H9 (cell line): ENCODE measurements around the gene ENO4. TPM values are rescaled to one million over a fixed set of nuclear protein-coding genes. Genes with fewer than 3 reads are reported as not detected.

Experiments used
- DNase-seq: peaks from one replicate; pipeline ENCODE4 v3.0.0-alpha.2; 2017
- H2AFZ ChIP-seq: one replicate; pipeline ENCODE4 v1.6.1; 2013; ENCODE audit warnings: mild to moderate bottlenecking, low read length, control low read depth, moderate library complexity
- H2AK5ac ChIP-seq: 2 replicates; pipeline ENCODE4 v1.6.1; 2013; ENCODE audit warnings: low read length, control low read depth, mixed read lengths; ENCODE audit not compliant: insufficient read length
- H2BK120ac ChIP-seq: one replicate; pipeline ENCODE4 v1.6.1; 2013; ENCODE audit warnings: low read depth, mild to moderate bottlenecking, low read length, control low read depth, inconsistent platforms; ENCODE audit not compliant: poor library complexity, severe bottlenecking
- H2BK12ac ChIP-seq: 2 replicates; pipeline ENCODE4 v1.6.1; 2013; ENCODE audit warnings: low read length, control low read depth, mixed read lengths, low read depth; ENCODE audit not compliant: insufficient read length
- H2BK15ac ChIP-seq: 2 replicates; pipeline ENCODE4 v1.6.1; 2013; ENCODE audit warnings: low read depth, low read length, control low read depth
- H2BK20ac ChIP-seq: one replicate; pipeline ENCODE4 v1.6.1; 2013; ENCODE audit warnings: low read depth, mild to moderate bottlenecking, low read length, control low read depth, inconsistent platforms; ENCODE audit not compliant: poor library complexity, severe bottlenecking
- H2BK5ac ChIP-seq: 2 replicates; pipeline ENCODE4 v1.6.1; 2013; ENCODE audit warnings: low read length, control low read depth, mixed read lengths; ENCODE audit not compliant: insufficient read length
- H3K14ac ChIP-seq: 2 replicates; pipeline ENCODE4 v1.6.1; 2013; ENCODE audit warnings: low read length, control low read depth; ENCODE audit not compliant: insufficient read depth
- H3K18ac ChIP-seq: 2 replicates; pipeline ENCODE4 v1.6.1; 2013; ENCODE audit warnings: low read depth, mild to moderate bottlenecking, mixed read lengths, low read length, control low read depth; ENCODE audit not compliant: insufficient read length
- H3K23ac ChIP-seq: 2 replicates; pipeline ENCODE4 v1.6.1; 2013; ENCODE audit warnings: low read length, control low read depth, mixed read lengths, low read depth; ENCODE audit not compliant: insufficient read length
- H3K23me2 ChIP-seq: 2 replicates; pipeline ENCODE4 v1.6.1; 2013; ENCODE audit warnings: low read depth, mild to moderate bottlenecking, mixed read lengths, low read length, control low read depth; ENCODE audit not compliant: insufficient read length, poor library complexity, severe bottlenecking
- H3K27ac ChIP-seq: 2 replicates; pipeline ENCODE4 v1.5.1; 2013; ENCODE audit warnings: low read length, control low read depth, mixed read lengths, low read depth; ENCODE audit not compliant: insufficient read length
- H3K27me3 ChIP-seq: 2 replicates; pipeline ENCODE4 v1.6.1; 2013; ENCODE audit warnings: low read length, control low read depth, inconsistent platforms; ENCODE audit not compliant: insufficient read depth
- H3K4ac ChIP-seq: 2 replicates; pipeline ENCODE4 v1.6.1; 2013; ENCODE audit warnings: low read depth, mild to moderate bottlenecking, control low read depth, inconsistent platforms, low read length, moderate library complexity
- H3K4me1 ChIP-seq: 2 replicates; pipeline ENCODE4 v1.6.1; 2013; ENCODE audit warnings: low read length, control low read depth, inconsistent platforms; ENCODE audit not compliant: insufficient read depth
- H3K4me2 ChIP-seq: 2 replicates; pipeline ENCODE4 v1.6.1; 2013; ENCODE audit warnings: low read length, control low read depth, mixed read lengths; ENCODE audit not compliant: insufficient read length, insufficient read depth
- H3K56ac ChIP-seq: 2 replicates; pipeline ENCODE4 v1.6.1; 2013; ENCODE audit warnings: low read depth, mild to moderate bottlenecking, mixed read lengths, low read length, control low read depth; ENCODE audit not compliant: insufficient read length
- H3K79me1 ChIP-seq: 2 replicates; pipeline ENCODE4 v1.6.1; 2013; ENCODE audit warnings: low read depth, mild to moderate bottlenecking, moderate library complexity, low read length, control low read depth, inconsistent platforms; ENCODE audit not compliant: insufficient read depth, poor library complexity, severe bottlenecking
- H3K79me2 ChIP-seq: 2 replicates; pipeline ENCODE4 v1.6.1; 2013; ENCODE audit warnings: low read length, control low read depth, inconsistent platforms; ENCODE audit not compliant: insufficient read depth
- H3K9ac ChIP-seq: 2 replicates; pipeline ENCODE4 v1.6.1; 2013; ENCODE audit warnings: low read length, control low read depth, mixed read lengths; ENCODE audit not compliant: insufficient read length; ENCODE audit errors: extremely low read depth
- H3K9me3 ChIP-seq: one replicate; pipeline ENCODE4 v1.6.1; 2013; ENCODE audit warnings: low read depth, low read length, inconsistent platforms; ENCODE audit not compliant: control insufficient read depth
- H3T11ph ChIP-seq: one replicate; pipeline ENCODE4 v1.6.1; 2013; ENCODE audit warnings: mild to moderate bottlenecking, low read length, control low read depth, inconsistent platforms
- H4K20me1 ChIP-seq: one replicate; pipeline ENCODE4 v1.6.1; 2013; ENCODE audit not compliant: control insufficient read depth, insufficient read length, insufficient read depth
- H4K5ac ChIP-seq: 2 replicates; pipeline ENCODE4 v1.6.1; 2013; ENCODE audit warnings: low read depth, mild to moderate bottlenecking, mixed read lengths, low read length, control low read depth; ENCODE audit not compliant: insufficient read length
- H4K8ac ChIP-seq: replicated peaks from 2 replicates; pipeline ENCODE4 v1.6.1; 2013; ENCODE audit warnings: low read length, control low read depth, mixed read lengths, low read depth; ENCODE audit not compliant: insufficient read length
- H4K91ac ChIP-seq: 2 replicates; pipeline ENCODE4 v1.6.1; 2013; ENCODE audit warnings: low read depth, mild to moderate bottlenecking, moderate library complexity, mixed read lengths, low read length, control low read depth; ENCODE audit not compliant: insufficient read length
- H3K27ac Mint-ChIP-seq, 3 experiments: 2 replicates in 2 of 3; 3 replicates in 1 of 3; pipeline ENCODE4 v1.8.0; 2020 to 2021; ENCODE audit warnings: mixed read lengths in 3 of 3, mild to moderate bottlenecking in 1 of 3, moderate library complexity in 1 of 3
- H3K27me3 Mint-ChIP-seq: 2 replicates; pipeline ENCODE4 v1.8.0; 2021; ENCODE audit warnings: low read depth, mild to moderate bottlenecking, moderate library complexity, mixed read lengths
- H3K36me3 Mint-ChIP-seq, 3 experiments: 2 replicates in 2 of 3; 3 replicates in 1 of 3; pipeline ENCODE4 v1.8.0; 2020 to 2021; ENCODE audit warnings: low read depth in 3 of 3, mixed read lengths in 3 of 3; ENCODE audit not compliant: insufficient read depth in 1 of 3
- H3K4me1 Mint-ChIP-seq, 2 experiments: 2 replicates each; pipeline ENCODE4 v1.8.0; 2020; ENCODE audit warnings: mixed read lengths in 2 of 2
- H3K4me3 Mint-ChIP-seq, 2 experiments: 2 replicates in 1 of 2; 3 replicates in 1 of 2; pipeline ENCODE4 v1.8.0; 2020 to 2021; ENCODE audit warnings: mild to moderate bottlenecking in 2 of 2, mixed read lengths in 2 of 2, moderate library complexity in 1 of 2
- H3K9me3 Mint-ChIP-seq, 2 experiments: 2 replicates in 1 of 2; 3 replicates in 1 of 2; pipeline ENCODE4 v1.8.0; 2020; ENCODE audit warnings: mild to moderate bottlenecking in 2 of 2, mixed read lengths in 2 of 2, moderate library complexity in 1 of 2
- CTCF ChIP-seq: fragments of 200-600 bp; sonication (generic); conservative IDR thresholded peaks from 3 replicates; pipeline ENCODE4 v1.8.0; 2021; ENCODE audit warnings: antibody characterized with exemption, mild to moderate bottlenecking
- WGBS: extraction: QIAGEN DNeasy Blood & Tissue Kit; methylation state at CpG from one replicate; pipeline ENCODE4 v1.1.7; 2013; ENCODE audit warnings: missing lambda C conversion rate, low lambda C conversion rate, mixed read lengths; ENCODE audit not compliant: insufficient read length; ENCODE audit errors: extremely low coverage; 5-methylcytosine and 5-hydroxymethylcytosine counted together
- total RNA-seq: library from RNA; stranded (reverse); gene quantifications from 2 replicates; pipeline ENCODE4 v1.2.1, GENCODE V29; 2021

The ENO4 gene
- total RNA-seq, 1 experiment from 2014 or later, result 0.26 TPM

- Histone ChIP-seq H4K20me1 (no peaks in the 10 kb centered on the region), H3K9ac (no peak overlapping the region), H3T11ph (no peak overlapping the region), H3K9me3 (no peaks in the 10 kb centered on the region), H2BK5ac (no peak overlapping the region), H4K8ac (no peak overlapping the region), H2AK5ac (no peak overlapping the region), H3K56ac (no peak overlapping the region), H2AFZ (no peak overlapping the region), H3K14ac (no peak overlapping the region), H4K5ac (no peak overlapping the region), H3K79me1 (no peaks in the 10 kb centered on the region), H3K27me3 (no peaks in the 10 kb centered on the region; the same call in 1 of the 2 replicates), H3K4ac (no peak overlapping the region), H3K79me2 (no peaks in the 10 kb centered on the region), H3K4me2 (no peak overlapping the region), H2BK12ac (no peak overlapping the region), H3K23me2 (no peaks in the 10 kb centered on the region), H2BK15ac (no peak overlapping the region), H3K18ac (no peak overlapping the region), H3K4me1 (peaks cover 13% of the 10 kb centered on the region), H3K27ac (no peak overlapping the region), H2BK20ac (no peak overlapping the region), H4K91ac (no peak overlapping the region), H2BK120ac (no peak overlapping the region), H3K23ac (no peak overlapping the region)
- Mint-ChIP-seq H3K27me3 (peaks cover 87% of the 10 kb centered on the region), H3K27ac (no peak overlapping the region), H3K9me3 (peaks cover 0 to 2% of the 10 kb centered on the region in 2 experiments; a peak in 1 of 5 replicates), H3K4me3 (no peak overlapping the region), H3K36me3 (no peaks in the 10 kb centered on the region; a peak in 1 of 7 replicates), H3K4me1 (peaks cover 37 to 38% of the 10 kb centered on the region in 2 experiments)
- no peak for DNase-seq
- WGBS, result no CpG with 5 or more reads among the region's 19 CpGs
- no peak for TF ChIP-seq CTCF
These were observed 46.4 kb upstream of the ENO4 start for GRCh38 chr10:116802876-116803275.
